ENCODE data around the gene ZC3H7B.

DNA sequence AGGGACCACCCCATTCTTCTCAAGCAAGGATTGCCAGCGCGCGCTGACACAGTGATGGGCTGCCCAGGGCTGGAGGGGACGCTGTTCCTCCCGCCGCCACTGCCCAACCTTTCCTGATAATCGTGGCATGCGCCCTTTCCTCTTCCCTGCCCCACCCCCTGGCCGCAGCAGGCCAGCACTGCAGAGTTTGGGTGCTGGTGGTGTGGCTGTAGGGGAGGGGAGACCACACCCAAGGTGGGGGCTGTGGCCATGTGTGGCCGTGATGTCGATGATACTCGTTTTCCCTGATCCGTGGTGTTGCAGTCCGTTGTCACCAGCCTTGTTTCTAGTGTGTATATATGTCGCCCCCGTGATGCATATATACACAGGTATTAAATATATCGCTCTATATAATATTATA, 57.6 kb downstream of the ZC3H7B start:
- TF ChIP-seq, protein P1, sequence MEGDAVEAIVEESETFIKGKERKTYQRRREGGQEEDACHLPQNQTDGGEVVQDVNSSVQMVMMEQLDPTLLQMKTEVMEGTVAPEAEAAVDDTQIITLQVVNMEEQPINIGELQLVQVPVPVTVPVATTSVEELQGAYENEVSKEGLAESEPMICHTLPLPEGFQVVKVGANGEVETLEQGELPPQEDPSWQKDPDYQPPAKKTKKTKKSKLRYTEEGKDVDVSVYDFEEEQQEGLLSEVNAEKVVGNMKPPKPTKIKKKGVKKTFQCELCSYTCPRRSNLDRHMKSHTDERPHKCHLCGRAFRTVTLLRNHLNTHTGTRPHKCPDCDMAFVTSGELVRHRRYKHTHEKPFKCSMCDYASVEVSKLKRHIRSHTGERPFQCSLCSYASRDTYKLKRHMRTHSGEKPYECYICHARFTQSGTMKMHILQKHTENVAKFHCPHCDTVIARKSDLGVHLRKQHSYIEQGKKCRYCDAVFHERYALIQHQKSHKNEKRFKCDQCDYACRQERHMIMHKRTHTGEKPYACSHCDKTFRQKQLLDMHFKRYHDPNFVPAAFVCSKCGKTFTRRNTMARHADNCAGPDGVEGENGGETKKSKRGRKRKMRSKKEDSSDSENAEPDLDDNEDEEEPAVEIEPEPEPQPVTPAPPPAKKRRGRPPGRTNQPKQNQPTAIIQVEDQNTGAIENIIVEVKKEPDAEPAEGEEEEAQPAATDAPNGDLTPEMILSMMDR (IDR thresholded peaks at IDR 0.05), result no peak
- TF ChIP-seq POLR2A (IDR thresholded peaks at IDR 0.05), result no peak
